ENCODE results near the gene NBL1. TPM values are rescaled to one million over a fixed set of nuclear protein-coding genes. Genes with fewer than 3 reads are reported as not detected.

NBL1 gene
- total RNA-seq, 1 experiment from 2014 or later = 117 TPM

DNA sequence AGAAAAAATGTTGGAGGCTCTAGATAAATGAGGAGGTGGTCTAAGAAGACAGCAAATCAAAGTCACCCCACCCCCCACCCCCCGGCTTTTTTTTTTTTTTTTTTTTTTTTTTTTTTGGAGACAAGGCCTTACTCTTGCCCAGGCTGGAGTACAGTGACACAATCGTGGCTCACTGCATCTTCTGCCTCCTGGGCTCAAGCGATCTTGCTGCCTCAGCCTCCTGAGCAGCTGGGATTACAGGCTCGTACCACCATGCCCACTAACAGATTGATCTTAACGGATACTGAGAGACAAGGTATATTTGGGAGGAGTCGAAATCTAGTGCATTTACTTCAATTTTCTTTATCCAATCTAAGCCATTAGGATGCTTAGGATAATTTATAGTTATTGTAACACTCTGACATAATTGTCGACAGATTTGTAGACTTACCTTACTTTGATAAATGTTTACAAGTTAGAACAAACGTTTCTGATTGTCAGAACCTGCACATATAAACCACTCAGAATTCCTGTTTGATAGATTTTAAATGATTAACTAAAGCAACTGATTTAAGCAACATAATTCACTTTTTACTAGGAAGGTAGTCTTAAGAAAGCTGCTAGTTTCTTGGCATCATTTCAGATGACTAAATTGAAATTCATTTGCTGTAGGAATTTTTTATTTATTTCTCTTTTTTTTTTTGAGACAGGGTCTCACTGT is 33.7 kb upstream of the NBL1 start:
- H3K4me2 ChIP-seq (ENCODE audit: low read length) = no peak overlapping the region
- ChIA-PET CTCF (no interaction called here), POLR2A (ENCODE audit: unreplicated experiment) (interaction anchor here (0.7 kb wide), 1 partner anchor 283 kb away, joined by 6 read pairs; no protein-coding TSS in a partner anchor)
- no peaks in the 10 kb centered on the region for H3K9me3 ChIP-seq (ENCODE audit: low read length)
- DNase-seq (peak; percentile 13), ATAC-seq (no peak)
- H2AFZ ChIP-seq (ENCODE audit: low read length) = no peak overlapping the region
- H3K4me1 ChIP-seq (ENCODE audit: insufficient read depth, low read length) = no peaks in the 10 kb centered on the region
- intact Hi-C loops (cut with micrococcal nuclease) = no loop called here
- H3K4me3 ChIP-seq (ENCODE audit: low read length) = no peak overlapping the region
- peaks cover 73% of the 10 kb centered on the region for H3K79me2 ChIP-seq (ENCODE audit: low read length)
- H3K27me3 ChIP-seq (ENCODE audit: low read length) = no peaks in the 10 kb centered on the region
- no peaks in the 10 kb centered on the region for H3K9me2 ChIP-seq (replicated peaks; ENCODE audit: low read length)
- H4K20me1 ChIP-seq (ENCODE audit: low read length) = peaks cover 22% of the 10 kb centered on the region; the same call in 1 of the 2 replicates
- no peak overlapping the region for H3K27ac ChIP-seq (ENCODE audit: low read length)
- no peak overlapping the region for H3K9ac ChIP-seq (ENCODE audit: low read length)
- no peak for TF ChIP-seq EZH2phosphoT487 (IDR thresholded peaks at IDR 0.05; ENCODE audit: borderline replicate concordance, low read length)
- TF ChIP-seq CTCF (conservative IDR thresholded peaks at IDR 0.05; ENCODE audit: low read depth, low read length) = no peak
- no peak for TF ChIP-seq EZH2 (IDR thresholded peaks at IDR 0.05; ENCODE audit: low read length, unreplicated experiment)
- H3F3A ChIP-seq (ENCODE audit: low read length, unreplicated experiment) = no peaks in the 10 kb centered on the region
- no TSS peak for BruUV-seq (replicated peaks)
- H3K36me3 ChIP-seq (ENCODE audit: low read depth, low read length) = peaks cover 4% of the 10 kb centered on the region; the same call in 1 of the 2 replicates

DNA sequence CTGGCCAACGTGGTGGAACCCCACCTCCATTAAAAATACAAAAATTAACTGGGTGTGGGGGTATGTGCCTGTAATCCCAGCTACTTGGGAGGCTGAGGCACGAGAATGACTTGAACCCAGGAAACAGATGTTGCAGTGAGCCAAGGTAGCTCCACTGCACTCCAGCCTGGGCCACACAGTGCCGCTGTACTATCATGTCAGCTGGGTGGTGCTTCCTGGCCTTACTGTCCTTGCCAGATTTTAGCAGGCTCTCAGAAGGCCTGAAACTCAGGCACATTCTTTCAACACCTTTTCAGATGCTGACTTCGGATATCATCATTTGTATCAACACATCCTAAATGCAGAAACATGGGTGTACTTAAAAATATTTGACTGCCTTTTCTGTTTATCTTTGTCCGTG is 31.6 kb upstream of the NBL1 start:
- no peak for TF ChIP-seq CTCF (conservative IDR thresholded peaks at IDR 0.05; ENCODE audit: low read depth, low read length)
- H3K9me2 ChIP-seq (replicated peaks; ENCODE audit: low read length) = no peaks in the 10 kb centered on the region
- peaks cover 14% of the 10 kb centered on the region for H3K4me1 ChIP-seq (ENCODE audit: insufficient read depth, low read length)
- H3K79me2 ChIP-seq (ENCODE audit: low read length) = peaks cover 62% of the 10 kb centered on the region
- ATAC-seq = no peak
- no peak overlapping the region for H3K4me2 ChIP-seq (ENCODE audit: low read length)
- no peak for DNase-seq
- BruUV-seq (replicated peaks) = no TSS peak
- H3K36me3 ChIP-seq (ENCODE audit: low read depth, low read length) = peaks cover 12% of the 10 kb centered on the region; the same call in 1 of the 2 replicates
- H4K20me1 ChIP-seq (ENCODE audit: low read length) = peaks cover 14% of the 10 kb centered on the region
- ChIA-PET POLR2A (ENCODE audit: unreplicated experiment) (interaction anchor here (0.6 kb wide), 1 partner anchor 47 kb away, joined by 7 read pairs; no protein-coding TSS in a partner anchor), CTCF (no interaction called here)
- H3K4me3 ChIP-seq (ENCODE audit: low read length) = no peak overlapping the region
- peaks cover 4% of the 10 kb centered on the region for H3F3A ChIP-seq (ENCODE audit: low read length, unreplicated experiment)
- H3K27ac ChIP-seq (ENCODE audit: low read length) = no peak overlapping the region
- no peaks in the 10 kb centered on the region for H3K27me3 ChIP-seq (ENCODE audit: low read length)
- H3K9ac ChIP-seq (ENCODE audit: low read length) = no peak overlapping the region
- no peaks in the 10 kb centered on the region for H3K9me3 ChIP-seq (ENCODE audit: low read length)
- H2AFZ ChIP-seq (ENCODE audit: low read length) = no peak overlapping the region
- intact Hi-C loops (cut with micrococcal nuclease) = no loop called here

GRCh38 chr1:19613171-19613703 is 30.9 kb upstream of the NBL1 start:
- ATAC-seq (no peak), DNase-seq (no peak)
- Histone ChIP-seq H3K27ac (ENCODE audit: low read length) (no peak overlapping the region), H3F3A (ENCODE audit: low read length, unreplicated experiment) (peaks cover 4% of the 10 kb centered on the region), H3K36me3 (ENCODE audit: low read depth, low read length) (peaks cover 13% of the 10 kb centered on the region; the same call in 1 of the 2 replicates), H3K4me3 (ENCODE audit: low read length) (no peak overlapping the region), H2AFZ (ENCODE audit: low read length) (no peak overlapping the region), H3K4me1 (ENCODE audit: insufficient read depth, low read length) (peaks cover 14% of the 10 kb centered on the region), H4K20me1 (ENCODE audit: low read length) (peaks cover 14% of the 10 kb centered on the region), H3K9me3 (ENCODE audit: low read length) (no peaks in the 10 kb centered on the region), H3K9ac (ENCODE audit: low read length) (no peak overlapping the region), H3K4me2 (ENCODE audit: low read length) (no peak overlapping the region), H3K27me3 (ENCODE audit: low read length) (no peaks in the 10 kb centered on the region), H3K79me2 (ENCODE audit: low read length) (peaks cover 57% of the 10 kb centered on the region), H3K9me2 (replicated peaks; ENCODE audit: low read length) (no peaks in the 10 kb centered on the region)
- no peak for TF ChIP-seq EZH2phosphoT487 (IDR thresholded peaks at IDR 0.05; ENCODE audit: borderline replicate concordance, low read length)
- TF ChIP-seq EZH2 (IDR thresholded peaks at IDR 0.05; ENCODE audit: low read length, unreplicated experiment) = no peak
- intact Hi-C loops (cut with micrococcal nuclease) = no loop called here
- CTCF ChIA-PET = no interaction called here
- POLR2A ChIA-PET (ENCODE audit: unreplicated experiment) = interaction anchor here (0.6 kb wide), 1 partner anchor 46 kb away, joined by 7 read pairs; no protein-coding TSS in a partner anchor
- BruUV-seq (replicated peaks) = no TSS peak

All from PC-3 (cell line).